CD8-positive, alpha-beta memory T cell (primary cell): Measurements from ENCODE around the gene SRBD1. TPM values are rescaled to one million over a fixed set of nuclear protein-coding genes. Genes with fewer than 3 reads are reported as not detected.
A peak's percentile ranks its signal among the peaks of the same experiment; 100 is the strongest.

Experiments used
- CTCF ChIA-PET: fragments of 350-600 bp; sonication (Branson Sonifier 250); formaldehyde crosslinking; loops from one replicate; lab custom pipeline; 2021; ENCODE audit warnings: antibody characterized with exemption; lab: Charles Lee
- POLR2A ChIA-PET: fragments of 350-600 bp; sonication (Branson Sonifier 250); formaldehyde crosslinking; loops from one replicate; lab custom pipeline; 2021; ENCODE audit warnings: antibody characterized with exemption; lab: Charles Lee
- DNase-seq, 5 donors: peaks; one replicate each; pipeline versions ENCODE4 v3.0.0 to v3.0.0-alpha.2; 2020 to 2022; ENCODE audit warnings: mixed read lengths in 1 of 5
- H3K27ac ChIP-seq: one replicate; pipeline ENCODE4 v1.7.0; 2013; ENCODE audit warnings: low read depth, mild to moderate bottlenecking, low read length, moderate library complexity
- H3K27me3 ChIP-seq: 2 replicates; pipeline ENCODE4 v1.7.0; 2013; ENCODE audit warnings: low read length, mild to moderate bottlenecking; ENCODE audit not compliant: insufficient read depth, poor library complexity, severe bottlenecking
- H3K36me3 ChIP-seq: 2 replicates; pipeline ENCODE4 v1.7.0; 2013; ENCODE audit warnings: mild to moderate bottlenecking, low read length, moderate library complexity; ENCODE audit not compliant: insufficient read depth
- H3K4me1 ChIP-seq: 2 replicates; pipeline ENCODE4 v1.7.0; 2013; ENCODE audit warnings: mild to moderate bottlenecking, low read length, moderate library complexity; ENCODE audit not compliant: insufficient read depth
- H3K4me3 ChIP-seq: 2 replicates; pipeline ENCODE4 v1.7.0; 2013; ENCODE audit warnings: mild to moderate bottlenecking, low read length
- H3K9me3 ChIP-seq: 2 replicates; pipeline ENCODE4 v1.7.0; 2013; ENCODE audit warnings: mild to moderate bottlenecking, low read length
- H3K27ac Mint-ChIP-seq, 8 donors: one replicate each; pipeline ENCODE4 v1.8.0; 2020 to 2021; ENCODE audit warnings: mixed read lengths in 8 of 8, mild to moderate bottlenecking in 6 of 8, inconsistent platforms in 3 of 8, moderate library complexity in 3 of 8
- H3K27me3 Mint-ChIP-seq, 2 donors: one replicate each; pipeline ENCODE4 v1.8.0; 2020 to 2021; ENCODE audit warnings: mixed read lengths in 2 of 2, mild to moderate bottlenecking in 1 of 2, moderate library complexity in 1 of 2
- H3K36me3 Mint-ChIP-seq, 3 donors: one replicate each; pipeline ENCODE4 v1.8.0; 2020 to 2021; ENCODE audit warnings: mixed read lengths in 3 of 3, inconsistent platforms in 1 of 3, mild to moderate bottlenecking in 1 of 3
- H3K4me1 Mint-ChIP-seq, 3 donors: one replicate each; pipeline ENCODE4 v1.8.0; 2020 to 2021; ENCODE audit warnings: mixed read lengths in 3 of 3, inconsistent platforms in 1 of 3, mild to moderate bottlenecking in 1 of 3
- H3K4me3 Mint-ChIP-seq, 7 donors: one replicate each; pipeline ENCODE4 v1.8.0; 2020 to 2021; ENCODE audit warnings: mixed read lengths in 7 of 7, mild to moderate bottlenecking in 6 of 7, moderate library complexity in 4 of 7, inconsistent platforms in 2 of 7
- H3K9me3 Mint-ChIP-seq, 5 donors: one replicate each; pipeline ENCODE4 v1.8.0; 2020 to 2022; ENCODE audit warnings: mixed read lengths in 5 of 5, mild to moderate bottlenecking in 3 of 5, moderate library complexity in 2 of 5, inconsistent platforms in 1 of 5
- polyA plus RNA-seq: library from polyadenylated mRNA; unstranded; fragments of 300-500 nt; fragmentation: Illumina TruSeq; gene quantifications from one replicate; pipeline ENCODE4 v1.2.3, GENCODE V29; 2021
- total RNA-seq, 2 experiments: library from RNA; stranded (reverse); gene quantifications; one replicate each; pipeline ENCODE4 v1.2.3, GENCODE V29; 2021

The SRBD1 gene
- total and polyA plus RNA-seq, 3 experiments from 2014 or later = 12.7 to 18.9 (median 18.1) TPM

- ChIA-PET POLR2A (no interaction called here), CTCF (interaction anchor here (1.7 kb wide), 1 partner anchor 33 kb away, joined by 4 read pairs; no protein-coding TSS in a partner anchor)
- Histone ChIP-seq H3K27ac (no peak overlapping the region), H3K4me3 (no peak overlapping the region), H3K9me3 (no peaks in the 10 kb centered on the region), H3K4me1 (no peaks in the 10 kb centered on the region), H3K36me3 (no peaks in the 10 kb centered on the region), H3K27me3 (no peaks in the 10 kb centered on the region)
- Mint-ChIP-seq H3K4me1 (no peaks in the 10 kb centered on the region), H3K36me3 (peaks cover 0 to 2% (median 0%) of the 10 kb centered on the region in 3 donors), H3K27me3 (peaks cover 9 to 25% of the 10 kb centered on the region in 2 donors), H3K27ac (no peak overlapping the region), H3K9me3 (no peaks in the 10 kb centered on the region), H3K4me3 (no peak overlapping the region)
- no peak for DNase-seq
Measured at GRCh38 chr2:45616658-45617411, 5.8 kb upstream of the SRBD1 start.

- Mint-ChIP-seq H3K27ac (no peak overlapping the region), H3K9me3 (no peaks in the 10 kb centered on the region), H3K36me3 (peaks cover 0 to 10% (median 2%) of the 10 kb centered on the region in 3 donors), H3K4me1 (peaks cover 7 to 17% (median 14%) of the 10 kb centered on the region in 3 donors), H3K27me3 (peaks cover 2 to 11% of the 10 kb centered on the region in 2 donors), H3K4me3 (no peak overlapping the region)
- H3K36me3 ChIP-seq = no peaks in the 10 kb centered on the region
- ChIA-PET CTCF (interaction anchor here (1.7 kb wide), 1 partner anchor 27 kb away, joined by 4 read pairs; no protein-coding TSS in a partner anchor), POLR2A (no interaction called here)
- H3K27ac ChIP-seq = no peak overlapping the region
- peaks cover 5% of the 10 kb centered on the region for H3K4me1 ChIP-seq
- no peaks in the 10 kb centered on the region for H3K27me3 ChIP-seq
- no peaks in the 10 kb centered on the region for H3K9me3 ChIP-seq
- DNase-seq = no peak
- H3K4me3 ChIP-seq = no peak overlapping the region
Measured at GRCh38 chr2:45614871-45615415, 3.9 kb upstream of the SRBD1 start.

- CTCF ChIA-PET = interaction anchor here (1.1 to 1.7 kb wide), 2 partner anchors 13 to 28 kb away, joined by 3 to 4 read pairs; no protein-coding TSS in a partner anchor
- peaks cover 0 to 10% (median 2%) of the 10 kb centered on the region in 3 donors for H3K36me3 Mint-ChIP-seq
Measured at GRCh38 chr2:45614330-45614729, 3.3 kb upstream of the SRBD1 start.

DNA sequence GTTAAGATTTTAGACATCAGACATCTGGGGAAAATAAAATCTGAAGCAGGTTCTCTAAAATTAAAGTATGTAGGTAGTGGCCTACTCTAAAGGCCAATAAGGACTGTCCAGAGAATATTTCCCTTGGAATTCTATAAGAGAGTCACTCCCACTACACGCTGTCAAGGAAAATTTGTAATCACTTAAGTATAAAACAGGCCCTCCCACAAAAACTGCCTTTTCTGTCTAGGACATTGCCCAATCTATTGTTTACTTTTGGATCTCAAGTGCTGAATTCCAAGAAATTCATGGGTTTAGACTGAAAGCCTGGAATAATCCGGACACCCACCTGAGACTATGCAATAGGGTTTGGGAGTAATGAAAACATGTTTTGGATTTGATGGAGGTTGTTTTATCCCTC lies 1.7 kb upstream of the SRBD1 start:
- peak overlapping the region in 1 of 7 donors; percentile 96 for H3K4me3 Mint-ChIP-seq
- no peaks in the 10 kb centered on the region for H3K9me3 ChIP-seq
- CTCF ChIA-PET = no interaction called here
- H3K27me3 Mint-ChIP-seq = peaks cover 0 to 2% of the 10 kb centered on the region in 2 donors
- peaks cover 0 to 10% (median 2%) of the 10 kb centered on the region in 3 donors for H3K36me3 Mint-ChIP-seq
- DNase-seq = no peak
- no peaks in the 10 kb centered on the region for H3K9me3 Mint-ChIP-seq
- no peak overlapping the region for H3K4me3 ChIP-seq
- peaks cover 17 to 32% (median 28%) of the 10 kb centered on the region in 3 donors for H3K4me1 Mint-ChIP-seq
- no peaks in the 10 kb centered on the region for H3K27me3 ChIP-seq
- no peak overlapping the region for H3K27ac ChIP-seq
- H3K27ac Mint-ChIP-seq = peak overlapping the region in 2 of 8 donors; percentile 43 to 55
- peaks cover 14% of the 10 kb centered on the region for H3K4me1 ChIP-seq
- no peaks in the 10 kb centered on the region for H3K36me3 ChIP-seq
- POLR2A ChIA-PET = no interaction called here

More at GRCh38 chr2:45614330-45614729, 3.3 kb upstream of the SRBD1 start:
- H3K4me1 ChIP-seq = peaks cover 12% of the 10 kb centered on the region
- H3K36me3 ChIP-seq = no peaks in the 10 kb centered on the region
- DNase-seq = no peak
- H3K27me3 Mint-ChIP-seq = peaks cover 2 to 5% of the 10 kb centered on the region in 2 donors
- H3K4me3 ChIP-seq = no peak overlapping the region
- no peak overlapping the region for H3K27ac ChIP-seq
- peaks cover 11 to 23% (median 20%) of the 10 kb centered on the region in 3 donors for H3K4me1 Mint-ChIP-seq
- no peaks in the 10 kb centered on the region for H3K9me3 ChIP-seq
- POLR2A ChIA-PET = no interaction called here
- H3K27me3 ChIP-seq = no peaks in the 10 kb centered on the region
- no peaks in the 10 kb centered on the region for H3K9me3 Mint-ChIP-seq
- no peak overlapping the region for H3K4me3 Mint-ChIP-seq
- H3K27ac Mint-ChIP-seq = no peak overlapping the region

DNA sequence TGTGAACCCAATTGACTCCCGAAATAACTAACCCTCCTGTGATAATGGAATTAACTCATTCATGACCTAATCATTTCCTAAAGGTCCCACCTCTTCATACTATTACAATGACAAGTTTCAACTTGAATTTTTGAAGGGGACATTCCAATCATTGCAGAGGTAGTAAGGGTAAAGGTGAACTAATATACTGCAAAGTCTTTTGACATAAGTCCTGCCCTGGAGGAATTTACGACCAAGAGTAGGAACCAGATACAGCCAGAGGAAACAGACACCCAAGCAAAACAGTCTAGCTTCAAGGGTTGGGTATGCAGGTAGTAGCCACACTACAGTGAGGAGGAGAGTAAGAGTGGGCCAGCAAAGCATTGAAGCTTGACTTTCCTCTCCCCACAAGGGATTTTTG lies 1.2 kb upstream of the SRBD1 start:
- Histone ChIP-seq H3K9me3 (no peaks in the 10 kb centered on the region), H3K27me3 (no peaks in the 10 kb centered on the region), H3K4me1 (peaks cover 14% of the 10 kb centered on the region), H3K4me3 (no peak overlapping the region), H3K36me3 (no peaks in the 10 kb centered on the region), H3K27ac (no peak overlapping the region)
- Mint-ChIP-seq H3K4me1 (peaks cover 17 to 32% (median 28%) of the 10 kb centered on the region in 3 donors), H3K36me3 (peaks cover 0 to 10% (median 2%) of the 10 kb centered on the region in 3 donors), H3K27me3 (peaks cover 0 to 2% of the 10 kb centered on the region in 2 donors), H3K9me3 (no peaks in the 10 kb centered on the region), H3K4me3 (peak overlapping the region in 6 of 7 donors; percentile 22 to 99 (median 97)), H3K27ac (peak overlapping the region; percentile 43 to 99 (median 83))
- ChIA-PET CTCF (no interaction called here), POLR2A (no interaction called here)
- DNase-seq = no peak

DNA sequence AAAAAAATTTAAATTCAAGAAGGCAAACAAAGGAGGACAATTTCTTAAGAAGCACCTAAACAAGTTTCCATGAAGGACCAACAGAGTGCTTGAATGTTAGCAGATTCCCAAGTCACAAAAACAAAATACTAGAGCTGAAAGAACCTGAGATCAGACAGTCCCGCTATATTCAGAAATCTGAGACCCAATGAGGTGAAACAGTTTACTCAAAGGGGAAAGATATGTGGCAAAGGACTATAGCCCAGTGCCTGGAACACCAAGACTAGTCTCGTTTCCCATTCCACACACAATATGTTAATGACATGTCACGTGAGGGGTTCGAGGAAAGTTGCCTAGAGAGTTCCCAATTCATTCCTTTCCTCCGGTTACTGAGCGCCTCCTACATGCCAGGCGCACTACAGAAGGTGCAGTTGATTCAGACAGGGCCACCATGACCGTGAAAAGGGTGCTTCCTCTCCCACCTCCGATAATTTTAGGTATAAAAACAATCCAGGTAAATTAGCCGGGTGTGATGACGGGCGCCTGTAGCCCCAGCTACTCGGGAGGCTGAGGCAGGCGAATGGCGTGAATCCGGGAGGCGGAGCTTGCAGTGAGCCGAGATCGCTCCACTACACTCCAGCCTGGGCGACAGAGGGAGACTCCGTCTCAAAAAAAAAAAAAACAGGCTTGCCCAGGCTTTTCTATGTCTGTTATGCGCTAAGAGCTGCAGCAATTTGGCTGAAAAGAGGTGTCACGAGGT lies 617 bp downstream of the SRBD1 start:
- Histone ChIP-seq H3K4me1 (peaks cover 14% of the 10 kb centered on the region), H3K36me3 (no peaks in the 10 kb centered on the region), H3K9me3 (no peaks in the 10 kb centered on the region), H3K27ac (peak overlapping the region; percentile 87), H3K27me3 (no peaks in the 10 kb centered on the region), H3K4me3 (peak overlapping the region; percentile 90)
- Mint-ChIP-seq H3K9me3 (no peaks in the 10 kb centered on the region), H3K4me1 (peaks cover 17 to 32% (median 28%) of the 10 kb centered on the region in 3 donors), H3K36me3 (peaks cover 0 to 10% (median 0%) of the 10 kb centered on the region in 3 donors), H3K4me3 (peak overlapping the region; percentile 96 to 99 (median 97)), H3K27ac (peak overlapping the region; percentile 94 to 99 (median 97)), H3K27me3 (no peaks in the 10 kb centered on the region)
- ChIA-PET POLR2A (interaction anchor here (0.6 to 1.1 kb wide), 3 partner anchors 40 to 42 kb away, joined by 3 to 9 read pairs (median 3); no protein-coding TSS in a partner anchor), CTCF (interaction anchor here (0.9 to 1.2 kb wide), 4 partner anchors 24 to 168 kb away, joined by 3 to 4 read pairs (median 3); no protein-coding TSS in a partner anchor)
- DNase-seq = peak in 3 of 5 donors; percentile 13 to 56 (median 41)

DNA sequence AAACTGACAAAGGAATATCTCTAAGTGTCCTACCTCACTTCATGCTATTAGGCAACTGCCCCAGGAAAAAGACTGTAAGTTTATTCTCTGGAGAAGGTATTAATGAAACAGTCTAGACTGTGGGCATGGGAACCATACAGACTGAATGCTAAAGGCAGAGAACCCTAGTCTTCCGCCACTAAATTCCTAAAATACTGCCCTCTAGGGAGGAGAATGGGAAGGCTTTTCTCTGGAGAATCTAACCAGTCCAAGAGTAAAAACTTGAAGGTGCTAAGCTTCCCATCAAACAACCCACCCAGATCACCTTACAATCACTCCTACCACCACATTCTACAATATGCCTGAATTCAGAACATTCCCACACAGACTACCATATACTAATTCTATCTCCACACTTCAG lies 3.4 kb downstream of the SRBD1 start:
- CTCF ChIA-PET = interaction anchor here (1.3 kb wide), 1 partner anchor 40 kb away, joined by 3 read pairs; no protein-coding TSS in a partner anchor

More for the DNA sequence above, 3.4 kb downstream of the SRBD1 start:
- Histone ChIP-seq H3K36me3 (no peaks in the 10 kb centered on the region), H3K27me3 (no peaks in the 10 kb centered on the region), H3K27ac (no peak overlapping the region), H3K4me1 (peaks cover 14% of the 10 kb centered on the region), H3K9me3 (no peaks in the 10 kb centered on the region), H3K4me3 (no peak overlapping the region)
- DNase-seq = no peak
- peak overlapping the region in 1 of 7 donors; percentile 39 for H3K4me3 Mint-ChIP-seq
- H3K9me3 Mint-ChIP-seq = no peaks in the 10 kb centered on the region
- POLR2A ChIA-PET = no interaction called here
- peak overlapping the region in 3 of 8 donors; percentile 5 to 56 (median 48) for H3K27ac Mint-ChIP-seq
- H3K36me3 Mint-ChIP-seq = peaks cover 0 to 30% (median 9%) of the 10 kb centered on the region in 3 donors
- H3K27me3 Mint-ChIP-seq = no peaks in the 10 kb centered on the region
- H3K4me1 Mint-ChIP-seq = peaks cover 17 to 37% (median 33%) of the 10 kb centered on the region in 3 donors
